Measurements from ENCODE around the gene VPS26A. TPM values are rescaled to one million over a fixed set of nuclear protein-coding genes. Genes with fewer than 3 reads are reported as not detected.

VPS26A gene
- total and polyA plus RNA-seq, 4 donors: 24.9 to 62.5 (median 37.6) TPM

DNA sequence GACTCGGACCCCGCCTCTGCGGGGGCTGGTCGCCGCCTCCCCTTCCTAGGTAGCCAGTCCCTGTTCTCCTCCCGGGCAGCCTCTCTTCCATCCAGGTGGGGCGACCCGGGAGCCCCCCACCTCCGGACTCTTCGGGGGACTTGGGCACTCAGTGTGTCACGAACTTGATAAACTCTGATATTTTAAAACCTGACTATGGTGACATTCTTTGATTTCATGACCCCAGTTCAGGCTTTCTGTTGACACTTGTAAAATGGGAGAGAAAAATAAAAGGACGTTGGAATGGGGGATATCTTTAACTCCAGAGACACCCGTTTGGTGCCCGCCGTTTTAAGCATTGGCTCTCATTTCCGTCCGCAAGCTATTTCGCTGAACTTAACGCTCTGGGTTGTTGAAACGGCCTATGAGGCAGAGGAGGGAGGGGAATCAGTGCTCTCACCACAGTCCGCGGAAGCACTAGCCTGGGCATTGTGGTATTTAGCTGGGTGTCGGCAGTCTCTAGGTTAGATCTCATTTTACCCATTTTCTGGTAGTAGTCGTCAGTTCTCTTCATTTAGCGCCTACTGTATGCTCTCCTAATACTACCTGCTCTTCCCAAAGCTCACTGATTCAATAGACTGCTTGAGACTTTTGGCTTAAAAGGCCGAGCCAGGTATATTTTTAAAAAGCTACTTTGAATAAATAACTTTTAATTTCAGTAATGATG is 738 bp downstream of the VPS26A start:
- H3K4me3 ChIP-seq: peak overlapping the region; percentile 91
- ATAC-seq (ENCODE audit: insufficient read depth, low FRiP score) (peak; percentile 20), DNase-seq (peak; percentile 70 to 75 (median 70))
- H3K27ac ChIP-seq (ENCODE audit: low read depth in 1 of 2, low read length in 1 of 2): peak overlapping the region; percentile 95 to 97
- H3K4me1 ChIP-seq (ENCODE audit: control insufficient read depth in 5 of 5, insufficient read depth in 5 of 5, low read length in 5 of 5): peaks cover 0 to 12% (median 4%) of the 10 kb centered on the region in 5 donors
- no peak for TF ChIP-seq CTCF (IDR thresholded peaks at IDR 0.05; ENCODE audit: control extremely low read depth, extremely low read depth)
- H3K27me3 ChIP-seq (ENCODE audit: control insufficient read depth in 3 of 3, insufficient read depth in 3 of 3, low read length in 2 of 3): no peaks in the 10 kb centered on the region
- peak overlapping the region; percentile 76 to 94 for H3K9ac ChIP-seq (ENCODE audit: insufficient read depth in 1 of 2, low read length in 2 of 2)
- 0% methylated on average over 24 to 26 of the region's 26 CpGs for WGBS, 2 donors
- H3K36me3 ChIP-seq (ENCODE audit: control insufficient read depth in 4 of 4, insufficient read depth in 4 of 4, low read length in 4 of 4): no peaks in the 10 kb centered on the region
- no peaks in the 10 kb centered on the region for H3K9me3 ChIP-seq (ENCODE audit: control insufficient read depth in 4 of 4, insufficient read depth in 3 of 4, low read length in 3 of 4)

DNA sequence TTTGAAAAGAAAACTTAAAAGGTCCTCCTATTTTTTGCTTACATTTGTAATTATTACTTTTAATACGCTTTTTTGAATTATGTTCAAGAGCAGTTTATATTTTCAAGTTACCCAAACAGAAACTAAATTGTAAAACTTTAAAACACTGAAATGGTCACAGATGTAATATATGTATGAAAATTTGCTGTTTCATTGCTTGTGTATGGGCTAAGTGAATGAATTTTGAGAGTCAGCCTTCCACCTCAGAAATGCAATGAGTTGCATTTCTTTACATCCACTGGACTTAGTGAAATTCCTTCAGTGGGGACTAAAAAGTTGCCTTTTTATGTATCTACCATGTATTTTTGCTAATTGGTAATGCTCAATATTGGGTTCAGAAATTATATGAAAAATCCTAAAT is 1.6 kb downstream of the VPS26A start:
- H3K9ac ChIP-seq (ENCODE audit: insufficient read depth in 1 of 2, low read length in 2 of 2): peak overlapping the region in 1 of 2 donors; percentile 94
- H3K9me3 ChIP-seq (ENCODE audit: control insufficient read depth in 4 of 4, insufficient read depth in 3 of 4, low read length in 3 of 4): no peaks in the 10 kb centered on the region
- 54 to 83% methylated on average over 1 of the region's 1 CpG for WGBS, 2 donors
- no peak for ATAC-seq (ENCODE audit: insufficient read depth, low FRiP score)
- no peak for DNase-seq
- no peak overlapping the region for H3K4me3 ChIP-seq
- no peak for TF ChIP-seq CTCF (IDR thresholded peaks at IDR 0.05; ENCODE audit: control extremely low read depth, extremely low read depth)
- no peaks in the 10 kb centered on the region for H3K27me3 ChIP-seq (ENCODE audit: control insufficient read depth in 3 of 3, insufficient read depth in 3 of 3, low read length in 2 of 3)
- no peak overlapping the region for H3K27ac ChIP-seq (ENCODE audit: low read depth in 1 of 2, low read length in 1 of 2)
- no peaks in the 10 kb centered on the region for H3K36me3 ChIP-seq (ENCODE audit: control insufficient read depth in 4 of 4, insufficient read depth in 4 of 4, low read length in 4 of 4)
- peaks cover 3 to 12% (median 4%) of the 10 kb centered on the region in 5 donors for H3K4me1 ChIP-seq (ENCODE audit: control insufficient read depth in 5 of 5, insufficient read depth in 5 of 5, low read length in 5 of 5)

DNA sequence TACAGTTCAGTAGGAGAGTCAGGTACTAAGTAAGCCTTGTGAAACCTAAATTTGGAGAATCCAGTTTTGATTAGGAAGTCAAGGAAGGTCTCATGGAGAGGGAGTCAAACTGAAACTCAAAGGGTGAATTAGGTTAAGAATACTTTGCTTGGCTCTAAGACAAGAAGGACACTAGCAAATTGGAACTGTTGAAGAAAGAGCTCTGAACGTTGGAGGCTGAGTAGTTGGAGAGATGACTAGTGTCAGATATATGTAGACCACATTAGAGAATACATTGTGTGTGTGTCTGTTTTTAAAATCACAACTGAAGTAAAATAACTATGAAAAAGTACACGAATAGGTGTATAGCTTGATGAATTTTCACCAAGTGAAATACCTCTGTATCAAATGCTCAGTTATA is 6.3 kb downstream of the VPS26A start:
- Histone ChIP-seq H3K9me3 (ENCODE audit: control insufficient read depth in 4 of 4, insufficient read depth in 3 of 4, low read length in 3 of 4) (no peaks in the 10 kb centered on the region), H3K9ac (ENCODE audit: insufficient read depth in 1 of 2, low read length in 2 of 2) (no peak overlapping the region), H3K4me1 (ENCODE audit: control insufficient read depth in 5 of 5, insufficient read depth in 5 of 5, low read length in 5 of 5) (peaks cover 3 to 9% (median 4%) of the 10 kb centered on the region in 5 donors), H3K4me3 (no peak overlapping the region), H3K27ac (ENCODE audit: low read depth in 1 of 2, low read length in 1 of 2) (no peak overlapping the region), H3K27me3 (ENCODE audit: control insufficient read depth in 3 of 3, insufficient read depth in 3 of 3, low read length in 2 of 3) (no peaks in the 10 kb centered on the region), H3K36me3 (ENCODE audit: control insufficient read depth in 4 of 4, insufficient read depth in 4 of 4, low read length in 4 of 4) (peaks cover 0 to 9% (median 2%) of the 10 kb centered on the region in 4 donors)
- WGBS, 2 donors: 51 to 66% methylated on average over 2 of the region's 2 CpGs
- TF ChIP-seq CTCF (IDR thresholded peaks at IDR 0.05; ENCODE audit: control extremely low read depth, extremely low read depth): no peak
- ATAC-seq (ENCODE audit: insufficient read depth, low FRiP score) (no peak), DNase-seq (no peak)
